MG63 (cell line): Measurements from ENCODE around the gene EFCAB5. TPM values are rescaled to one million over a fixed set of nuclear protein-coding genes. Genes with fewer than 3 reads are reported as not detected.
"Not testable (repeated sequence)": the region's sequence is repeated elsewhere in the genome, so short reads cannot be mapped to it uniquely, and the experiment has no call there.

Experiments used
- DNase-seq: peaks from one replicate; pipeline ENCODE4 v3.0.0-alpha.2; 2020
- H3K27me3 ChIP-seq: fragments of 250-450 bp; sonication (Bioruptor Pico); 2 replicates; pipeline ENCODE4 v1.5.1; 2020; ENCODE audit warnings: mild to moderate bottlenecking, moderate library complexity
- H3K36me3 ChIP-seq: fragments of 250-450 bp; sonication (Bioruptor Pico); 2 replicates; pipeline ENCODE4 v1.5.1; 2020; ENCODE audit warnings: mild to moderate bottlenecking, moderate library complexity
- H3K4me3 ChIP-seq: fragments of 250-450 bp; sonication (Bioruptor Pico); 2 replicates; pipeline ENCODE4 v1.5.1; 2020; ENCODE audit warnings: mild to moderate bottlenecking, moderate library complexity
- H3K9me3 ChIP-seq: fragments of 250-450 bp; sonication (Bioruptor Pico); 2 replicates; pipeline ENCODE4 v1.5.1; 2020; ENCODE audit warnings: mild to moderate bottlenecking, moderate library complexity
- total RNA-seq: library from RNA; depleted of rRNA; stranded (reverse); fragments of >200 nt; shearing (Covaris generic); gene quantifications from 2 replicates; pipeline ENCODE4 v1.2.3, GENCODE V29; 2014; ENCODE audit warnings: low replicate concordance

The EFCAB5 gene
- total RNA-seq, 1 experiment from 2014 or later = not detected

GRCh38 chr17:29929533-29930408 is 11.7 kb upstream of the EFCAB5 start, which contains the start of gene SSH2:
TSS of gene SSH2 (minus strand) at chr17:29930228. CDS start at chr17:29930000, 228 bp downstream.
- Histone ChIP-seq H3K27me3 (no peaks in the 10 kb centered on the region), H3K4me3 (peak within 1 kb of the TSS; percentile 86), H3K36me3 (no peaks in the 10 kb centered on the region), H3K9me3 (no peaks in the 10 kb centered on the region)
- DNase-seq = peak; percentile 93

- Histone ChIP-seq H3K9me3 (no peaks in the 10 kb centered on the region), H3K27me3 (no peaks in the 10 kb centered on the region), H3K4me3 (peak overlapping the region; percentile 86), H3K36me3 (no peaks in the 10 kb centered on the region)
- DNase-seq = no peak
Observed at GRCh38 chr17:29930409-29931010, 10.9 kb upstream of the EFCAB5 start.

GRCh38 chr17:29931231-29931932 is 10.1 kb upstream of the EFCAB5 start:
- no peak overlapping the region for H3K4me3 ChIP-seq
- no peaks in the 10 kb centered on the region for H3K36me3 ChIP-seq
- no peaks in the 10 kb centered on the region for H3K27me3 ChIP-seq
- H3K9me3 ChIP-seq = no peaks in the 10 kb centered on the region
- peak; percentile 64 for DNase-seq

GRCh38 chr17:29933379-29933778 is 8.1 kb upstream of the EFCAB5 start:
- H3K4me3 ChIP-seq = no peak overlapping the region
- no peaks in the 10 kb centered on the region for H3K36me3 ChIP-seq
- no peak for DNase-seq
- no peaks in the 10 kb centered on the region for H3K27me3 ChIP-seq
- no peaks in the 10 kb centered on the region for H3K9me3 ChIP-seq

GRCh38 chr17:29935909-29936308 is 5.5 kb upstream of the EFCAB5 start:
- not testable (repeated sequence) for H3K9me3 ChIP-seq, H3K36me3 ChIP-seq, DNase-seq, H3K27me3 ChIP-seq, H3K4me3 ChIP-seq

GRCh38 chr17:29936724-29937123 is 4.7 kb upstream of the EFCAB5 start:
- no peak for DNase-seq

GRCh38 chr17:29945281-29945680 is 3.8 kb downstream of the EFCAB5 start:
- Histone ChIP-seq H3K27me3 (peaks cover 8% of the 10 kb centered on the region; the same call in 1 of the 2 replicates), H3K36me3 (no peaks in the 10 kb centered on the region), H3K4me3 (no peak overlapping the region), H3K9me3 (no peaks in the 10 kb centered on the region)
- DNase-seq = no peak

More at GRCh38 chr17:29936724-29937123, 4.7 kb upstream of the EFCAB5 start:
- no peak overlapping the region for H3K4me3 ChIP-seq
- H3K27me3 ChIP-seq = peaks cover 6% of the 10 kb centered on the region; the same call in 1 of the 2 replicates
- no peaks in the 10 kb centered on the region for H3K36me3 ChIP-seq
- no peaks in the 10 kb centered on the region for H3K9me3 ChIP-seq

- H3K27me3 ChIP-seq = no peaks in the 10 kb centered on the region
- no peak overlapping the region for H3K4me3 ChIP-seq
- H3K36me3 ChIP-seq = no peaks in the 10 kb centered on the region
- H3K9me3 ChIP-seq = no peaks in the 10 kb centered on the region
- DNase-seq = no peak
Observed at GRCh38 chr17:29948448-29949215, 7.2 kb downstream of the EFCAB5 start.

- Histone ChIP-seq H3K4me3 (no peak overlapping the region), H3K36me3 (no peaks in the 10 kb centered on the region), H3K9me3 (no peaks in the 10 kb centered on the region), H3K27me3 (no peaks in the 10 kb centered on the region)
- no peak for DNase-seq
Observed at GRCh38 chr17:29949696-29950095, 8.3 kb downstream of the EFCAB5 start.

- H3K9me3 ChIP-seq = no peaks in the 10 kb centered on the region
- no peaks in the 10 kb centered on the region for H3K36me3 ChIP-seq
- no peaks in the 10 kb centered on the region; the same call in 1 of the 2 replicates for H3K27me3 ChIP-seq
- no peak overlapping the region for H3K4me3 ChIP-seq
- no peak for DNase-seq
Observed at GRCh38 chr17:29954405-29954804, 13.0 kb downstream of the EFCAB5 start.

- no peak for DNase-seq
- Histone ChIP-seq H3K4me3 (no peak overlapping the region), H3K27me3 (no peaks in the 10 kb centered on the region; the same call in 1 of the 2 replicates), H3K9me3 (no peaks in the 10 kb centered on the region), H3K36me3 (no peaks in the 10 kb centered on the region)
Observed at GRCh38 chr17:29956225-29956624, 14.8 kb downstream of the EFCAB5 start.

- not testable (repeated sequence) for H3K27me3 ChIP-seq, DNase-seq, H3K4me3 ChIP-seq, H3K9me3 ChIP-seq, H3K36me3 ChIP-seq
Observed at GRCh38 chr17:29957488-29957887, 16.1 kb downstream of the EFCAB5 start.

- no peak overlapping the region for H3K4me3 ChIP-seq
- H3K9me3 ChIP-seq = no peaks in the 10 kb centered on the region; the same call in 1 of the 2 replicates
- no peaks in the 10 kb centered on the region; the same call in 1 of the 2 replicates for H3K27me3 ChIP-seq
- DNase-seq = peak; percentile 49
- no peaks in the 10 kb centered on the region for H3K36me3 ChIP-seq
Observed at GRCh38 chr17:29958947-29959657, 17.7 kb downstream of the EFCAB5 start.

GRCh38 chr17:29959658-29960337 is 18.4 kb downstream of the EFCAB5 start:
- Histone ChIP-seq H3K27me3 (no peaks in the 10 kb centered on the region; the same call in 1 of the 2 replicates), H3K36me3 (no peaks in the 10 kb centered on the region), H3K4me3 (no peak overlapping the region), H3K9me3 (no peaks in the 10 kb centered on the region; the same call in 1 of the 2 replicates)
- peak; percentile 27 for DNase-seq

GRCh38 chr17:29962656-29963055 is 21.2 kb downstream of the EFCAB5 start:
- Histone ChIP-seq H3K27me3 (no peaks in the 10 kb centered on the region), H3K36me3 (no peaks in the 10 kb centered on the region), H3K9me3 (no peaks in the 10 kb centered on the region; the same call in 1 of the 2 replicates), H3K4me3 (no peak overlapping the region)
- no peak for DNase-seq
